B cell (primary cell): ENCODE measurements around the gene MED13. TPM values are rescaled to one million over a fixed set of nuclear protein-coding genes. Genes with fewer than 3 reads are reported as not detected.
A peak's percentile ranks its signal among the peaks of the same experiment; 100 is the strongest.

Experiments
- ATAC-seq: fragments of 200-7000 bp; cut with Tn5 transposase; one replicate; pipeline ENCODE4 v1.10.0; 2021; ENCODE audit warnings: low read depth, mild to moderate bottlenecking, moderate number of reproducible peaks, moderate library complexity
- CTCF ChIA-PET: fragments of 350-600 bp; sonication (Branson Sonifier 250); formaldehyde crosslinking; loops from one replicate; lab custom pipeline; 2021; ENCODE audit warnings: antibody characterized with exemption, inconsistent platforms; lab: Charles Lee
- POLR2A ChIA-PET: fragments of 350-600 bp; sonication (Branson Sonifier 250); formaldehyde crosslinking; loops from one replicate; lab custom pipeline; 2021; ENCODE audit warnings: antibody characterized with exemption; lab: Charles Lee
- DNase-seq: peaks from one replicate; pipeline ENCODE4 v3.0.0; 2013
- H2AFZ ChIP-seq: 2 replicates; pipeline ENCODE4 v1.6.1; 2012; ENCODE audit warnings: mild to moderate bottlenecking, low read depth, low read length; ENCODE audit not compliant: insufficient read depth, poor library complexity, severe bottlenecking
- H3K27ac ChIP-seq, 2 donors: 1 replicate in 1 of 2; 2 replicates in 1 of 2; pipeline ENCODE4 v1.5.1; 2012 to 2013; ENCODE audit warnings: low read length in 2 of 2, mild to moderate bottlenecking in 2 of 2, moderate library complexity in 1 of 2
- H3K27me3 ChIP-seq, 4 experiments: fragments of 200-600 bp in 1 of 4; sonication (generic) in 1 of 4; replicated peaks in 1 of 4; 1 replicate in 2 of 4; 2 replicates in 2 of 4; pipeline versions ENCODE4 v1.6.1 to v1.7.0; 2013 to 2016; ENCODE audit warnings: low read length in 3 of 4, mild to moderate bottlenecking in 2 of 4, mixed read lengths in 1 of 4, moderate library complexity in 1 of 4; ENCODE audit not compliant: insufficient read depth in 4 of 4, control insufficient read depth in 3 of 4; ENCODE audit errors: control extremely low read depth in 1 of 4
- H3K36me3 ChIP-seq, 2 experiments: replicated peaks in 1 of 2; 1 replicate in 1 of 2; 2 replicates in 1 of 2; pipeline versions ENCODE4 v1.6.1 to v1.7.1; 2013; ENCODE audit warnings: low read length in 1 of 2; ENCODE audit not compliant: insufficient read depth in 2 of 2, control insufficient read depth in 1 of 2; ENCODE audit errors: control extremely low read depth in 1 of 2, extremely low read depth in 1 of 2
- H3K4me1 ChIP-seq, 2 donors: fragments of 200-600 bp in 1 of 2; sonication (generic) in 1 of 2; 1 replicate in 1 of 2; 2 replicates in 1 of 2; pipeline versions ENCODE4 v1.5.1 to v1.6.1; 2013 to 2017; ENCODE audit warnings: low read length in 2 of 2; ENCODE audit not compliant: control insufficient read depth in 2 of 2, insufficient read depth in 2 of 2
- H3K4me2 ChIP-seq: replicated peaks from 2 replicates; pipeline ENCODE3; 2012; ENCODE audit warnings: mild to moderate bottlenecking, low read depth, low read length; ENCODE audit not compliant: poor library complexity, severe bottlenecking
- H3K4me3 ChIP-seq, 5 experiments: fragments of 200-600 bp in 1 of 5; sonication (generic) in 1 of 5; 1 replicate in 3 of 5; 2 replicates in 2 of 5; pipeline versions ENCODE4 v1.5.1 to v1.7.0; 2011 to 2016; ENCODE audit warnings: low read length in 4 of 5, mild to moderate bottlenecking in 4 of 5, low read depth in 2 of 5, control low read depth in 1 of 5, moderate library complexity in 1 of 5; ENCODE audit not compliant: insufficient read depth in 1 of 5; ENCODE audit errors: control extremely low read depth in 1 of 5, extremely low read depth in 1 of 5
- H3K79me2 ChIP-seq: fragments of 200-600 bp; sonication (generic); one replicate; pipeline ENCODE4 v1.6.0; 2016; ENCODE audit warnings: low read length; ENCODE audit not compliant: control insufficient read depth, insufficient read depth
- H3K9ac ChIP-seq: fragments of 200-600 bp; sonication (generic); 2 replicates; pipeline ENCODE4 v1.6.1; 2017; ENCODE audit warnings: mild to moderate bottlenecking, low read length, moderate library complexity
- H3K9me3 ChIP-seq, 3 donors: one replicate each; pipeline versions ENCODE4 v1.6.1 to v1.7.1; 2013; ENCODE audit warnings: low read length in 2 of 3; ENCODE audit not compliant: control insufficient read depth in 2 of 3, insufficient read depth in 1 of 3; ENCODE audit errors: control extremely low read depth in 1 of 3
- H4K20me1 ChIP-seq: 2 replicates; pipeline ENCODE4 v1.6.0; 2012; ENCODE audit warnings: mild to moderate bottlenecking, low read length; ENCODE audit not compliant: insufficient read depth, control insufficient read depth, poor library complexity, severe bottlenecking
- H3K27ac Mint-ChIP-seq: one replicate; pipeline ENCODE4 v1.8.0; 2021; ENCODE audit warnings: mixed read lengths
- H3K27me3 Mint-ChIP-seq: one replicate; pipeline ENCODE4 v1.8.0; 2021; ENCODE audit warnings: mixed read lengths
- H3K4me1 Mint-ChIP-seq: one replicate; pipeline ENCODE4 v1.8.0; 2021; ENCODE audit warnings: mixed read lengths
- H3K4me3 Mint-ChIP-seq: one replicate; pipeline ENCODE4 v1.8.0; 2021; ENCODE audit warnings: mixed read lengths
- H3K9me3 Mint-ChIP-seq: one replicate; pipeline ENCODE4 v1.8.0; 2022; ENCODE audit warnings: mixed read lengths; ENCODE audit not compliant: insufficient read depth
- CTCF ChIP-seq: fragments of 200-600 bp; IDR thresholded peaks from one replicate; pipeline ENCODE4 v1.8.0; 2022; ENCODE audit warnings: antibody characterized with exemption, mild to moderate bottlenecking
- EZH2 ChIP-seq: IDR thresholded peaks from 2 replicates; pipeline ENCODE4 v1.6.1; 2012; ENCODE audit warnings: borderline replicate concordance, low read depth, mild to moderate bottlenecking, moderate library complexity, low read length; ENCODE audit not compliant: insufficient read depth, poor library complexity, severe bottlenecking
- WGBS: methylation state at CpG from one replicate; pipeline ENCODE4 v1.1.5; 2013; ENCODE audit warnings: missing lambda C conversion rate; ENCODE audit not compliant: insufficient coverage; 5-methylcytosine and 5-hydroxymethylcytosine counted together
- intact Hi-C: fragments of 100-400 bp; cut with micrococcal nuclease; formaldehyde crosslinking; loops from one replicate; pipeline ENCODE4 v1.10.0; 2022
- polyA plus RNA-seq: library from polyadenylated mRNA; depleted of rRNA; stranded (reverse); fragments of >200 nt; gene quantifications from 2 replicates; pipeline ENCODE4 v1.2.3, GENCODE V29; 2012
- total RNA-seq, 2 donors: library from RNA; stranded (reverse); fragments of 120-200 nt in 1 of 2; gene quantifications; 1 replicate in 1 of 2; 2 replicates in 1 of 2; pipeline versions ENCODE4 v1.2.3 to v1.2.4, GENCODE V29; 2013 to 2022

Gene MED13
- total and polyA plus RNA-seq, 2 donors (not counting 1 experiment from before 2014, with no cell fraction given): 17.3 to 120 TPM

GRCh38 chr17:62096401-62096670, 31.3 kb upstream of the MED13 start:
- WGBS: no CpG with 5 or more reads among the region's 3 CpGs
- TF ChIP-seq CTCF: no peak
- no peak for TF ChIP-seq EZH2
- peaks cover 23 to 26% of the 10 kb centered on the region in 2 donors for H3K4me1 ChIP-seq

GRCh38 chr17:62094175-62094574, 29.1 kb upstream of the MED13 start:
- H4K20me1 ChIP-seq: no peaks in the 10 kb centered on the region
- no peak overlapping the region for H3K4me2 ChIP-seq
- ATAC-seq (no peak), DNase-seq (no peak)
- no peak overlapping the region for H3K27ac ChIP-seq
- ChIA-PET POLR2A (interaction anchor here (0.6 kb wide), 1 partner anchor 1686 kb away, joined by 3 read pairs; no protein-coding TSS in a partner anchor), CTCF (interaction anchor here (2.6 kb wide), 1 partner anchor 15 kb away, joined by 10 read pairs; no protein-coding TSS in a partner anchor)
- H3K9ac ChIP-seq: no peak overlapping the region
- no peak overlapping the region for H3K27ac Mint-ChIP-seq
- no peak for TF ChIP-seq EZH2
- TF ChIP-seq CTCF: no peak
- no peaks in the 10 kb centered on the region for H3K9me3 ChIP-seq
- H3K4me1 ChIP-seq: peaks cover 17 to 21% of the 10 kb centered on the region in 2 donors
- H3K27me3 ChIP-seq: no peaks in the 10 kb centered on the region
- intact Hi-C loops: no loop called here
- H3K36me3 ChIP-seq: no peaks in the 10 kb centered on the region
- H3K4me3 Mint-ChIP-seq: no peak overlapping the region
- no peaks in the 10 kb centered on the region for H3K9me3 Mint-ChIP-seq
- H3K4me3 ChIP-seq: no peak overlapping the region
- H3K79me2 ChIP-seq: no peaks in the 10 kb centered on the region
- H2AFZ ChIP-seq: peak overlapping the region; percentile 5
- H3K27me3 Mint-ChIP-seq: no peaks in the 10 kb centered on the region
- WGBS: 40% methylated on average over 2 of the region's 2 CpGs
- peaks cover 28% of the 10 kb centered on the region for H3K4me1 Mint-ChIP-seq

More at GRCh38 chr17:62096401-62096670, 31.3 kb upstream of the MED13 start:
- Mint-ChIP-seq H3K27ac (no peak overlapping the region), H3K27me3 (no peaks in the 10 kb centered on the region), H3K4me1 (peaks cover 39% of the 10 kb centered on the region), H3K9me3 (no peaks in the 10 kb centered on the region), H3K4me3 (no peak overlapping the region)
- Histone ChIP-seq H4K20me1 (no peaks in the 10 kb centered on the region), H3K36me3 (no peaks in the 10 kb centered on the region), H2AFZ (no peak overlapping the region), H3K27me3 (no peaks in the 10 kb centered on the region), H3K4me3 (no peak overlapping the region), H3K79me2 (no peaks in the 10 kb centered on the region), H3K9me3 (no peaks in the 10 kb centered on the region), H3K27ac (no peak overlapping the region), H3K9ac (no peak overlapping the region), H3K4me2 (no peak overlapping the region)
- CTCF ChIA-PET: interaction anchor here (0.7 kb wide), 1 partner anchor 31 kb away, joined by 3 read pairs; no protein-coding TSS in a partner anchor
- POLR2A ChIA-PET: no interaction called here
- intact Hi-C loops: no loop called here
- DNase-seq: no peak
- no peak for ATAC-seq
